Activated CD4-positive, alpha-beta memory T cell treated with anti-CD3 and anti-CD28 coated beads for 36 hours (primary cell): ENCODE measurements around the gene MAD1L1. TPM values are rescaled to one million over a fixed set of nuclear protein-coding genes. Genes with fewer than 3 reads are reported as not detected.

Source experiments
- CTCF ChIA-PET: fragments of 350-600 bp; sonication (Branson Sonifier 250); formaldehyde crosslinking; loops from one replicate; lab custom pipeline; 2021; ENCODE audit warnings: antibody characterized with exemption, inconsistent platforms; lab: Charles Lee
- POLR2A ChIA-PET: fragments of 350-600 bp; sonication (Branson Sonifier 250); formaldehyde crosslinking; loops from one replicate; lab custom pipeline; 2021; ENCODE audit warnings: antibody characterized with exemption; lab: Charles Lee
- DNase-seq: peaks from one replicate; pipeline ENCODE4 v3.0.0-alpha.2; 2020
- H3K27ac Mint-ChIP-seq: one replicate; pipeline ENCODE4 v1.8.0; 2021; ENCODE audit warnings: mixed read lengths
- H3K27me3 Mint-ChIP-seq: one replicate; pipeline ENCODE4 v1.8.0; 2021; ENCODE audit warnings: mixed read lengths
- H3K36me3 Mint-ChIP-seq: one replicate; pipeline ENCODE4 v1.8.0; 2021; ENCODE audit warnings: mixed read lengths
- H3K4me1 Mint-ChIP-seq: one replicate; pipeline ENCODE4 v1.8.0; 2021; ENCODE audit warnings: low read depth, mixed read lengths
- H3K4me3 Mint-ChIP-seq: one replicate; pipeline ENCODE4 v1.8.0; 2021; ENCODE audit warnings: mild to moderate bottlenecking, mixed read lengths
- H3K9me3 Mint-ChIP-seq: one replicate; pipeline ENCODE4 v1.8.0; 2021; ENCODE audit warnings: mixed read lengths
- intact Hi-C: fragments of 100-400 bp; cut with micrococcal nuclease; formaldehyde crosslinking; loops from one replicate; pipeline ENCODE4 v1.15.1; 2023
- total RNA-seq, 2 experiments: library from RNA; stranded (reverse); gene quantifications; one replicate each; pipeline ENCODE4 v1.2.3, GENCODE V29; 2021

Gene MAD1L1
- total RNA-seq, 2 experiments from 2014 or later: 44.4 to 47.8 TPM

GRCh38 chr7:2231992-2232765 lies 566 bp downstream of the MAD1L1 start:
- ChIA-PET POLR2A (interaction anchor here (2.3 kb wide), 1 partner anchor 9 kb away, joined by 12 read pairs; the partner anchor contains the start of genes MRM2 and NUDT1), CTCF (interaction anchor here (0.6 to 1.3 kb wide), 5 partner anchors 10 to 220 kb away, joined by 3 to 4 read pairs (median 4); partner anchors contain the start of genes MRM2 and NUDT1)
- Mint-ChIP-seq H3K9me3 (no peaks in the 10 kb centered on the region), H3K4me1 (peaks cover 29% of the 10 kb centered on the region), H3K27me3 (no peaks in the 10 kb centered on the region), H3K4me3 (peak overlapping the region; percentile 87), H3K36me3 (peaks cover 17% of the 10 kb centered on the region), H3K27ac (no peak overlapping the region)
- peak; percentile 31 for DNase-seq
- intact Hi-C loops: loop anchor here (1.0 kb wide), 1 partner anchor 10 kb away; the partner anchor contains the start of genes MRM2 and NUDT1

GRCh38 chr7:2230882-2231281 lies 1.9 kb downstream of the MAD1L1 start:
- H3K36me3 Mint-ChIP-seq: peaks cover 17% of the 10 kb centered on the region
- peaks cover 29% of the 10 kb centered on the region for H3K4me1 Mint-ChIP-seq
- DNase-seq: no peak
- no peaks in the 10 kb centered on the region for H3K9me3 Mint-ChIP-seq
- H3K27me3 Mint-ChIP-seq: no peaks in the 10 kb centered on the region
- ChIA-PET CTCF (interaction anchor here (1.0 kb wide), 1 partner anchor 11 kb away, joined by 3 read pairs; the partner anchor contains the start of genes MRM2 and NUDT1), POLR2A (interaction anchor here (2.3 kb wide), 1 partner anchor 11 kb away, joined by 12 read pairs; the partner anchor contains the start of genes MRM2 and NUDT1)
- H3K4me3 Mint-ChIP-seq: no peak overlapping the region
- H3K27ac Mint-ChIP-seq: no peak overlapping the region
- intact Hi-C loops: no loop called here

GRCh38 chr7:2230226-2230625 lies 2.5 kb downstream of the MAD1L1 start:
- Mint-ChIP-seq H3K27ac (no peak overlapping the region), H3K27me3 (no peaks in the 10 kb centered on the region), H3K9me3 (no peaks in the 10 kb centered on the region), H3K36me3 (peaks cover 19% of the 10 kb centered on the region), H3K4me1 (peaks cover 29% of the 10 kb centered on the region), H3K4me3 (no peak overlapping the region)
- CTCF ChIA-PET: interaction anchor here (1.0 kb wide), 1 partner anchor 12 kb away, joined by 3 read pairs; the partner anchor contains the start of genes MRM2 and NUDT1
- intact Hi-C loops: no loop called here
- DNase-seq: no peak
- POLR2A ChIA-PET: no interaction called here

GRCh38 chr7:2229467-2229866 lies 3.3 kb downstream of the MAD1L1 start:
- H3K4me1 Mint-ChIP-seq: peaks cover 29% of the 10 kb centered on the region
- ChIA-PET CTCF (no interaction called here), POLR2A (no interaction called here)
- no peak for DNase-seq
- H3K9me3 Mint-ChIP-seq: no peaks in the 10 kb centered on the region
- H3K4me3 Mint-ChIP-seq: no peak overlapping the region
- H3K27ac Mint-ChIP-seq: no peak overlapping the region
- peaks cover 12% of the 10 kb centered on the region for H3K36me3 Mint-ChIP-seq
- no peaks in the 10 kb centered on the region for H3K27me3 Mint-ChIP-seq
- intact Hi-C loops: no loop called here

GRCh38 chr7:2228921-2229320 lies 3.8 kb downstream of the MAD1L1 start:
- peaks cover 28% of the 10 kb centered on the region for H3K4me1 Mint-ChIP-seq
- H3K36me3 Mint-ChIP-seq: peaks cover 15% of the 10 kb centered on the region
- no peak overlapping the region for H3K27ac Mint-ChIP-seq
- no peaks in the 10 kb centered on the region for H3K9me3 Mint-ChIP-seq
- no peak for DNase-seq
- ChIA-PET POLR2A (interaction anchor here (0.7 kb wide), 1 partner anchor 13 kb away, joined by 3 read pairs; the partner anchor contains the start of genes MRM2 and NUDT1), CTCF (interaction anchor here (0.6 kb wide), 2 partner anchors 129 to 258 kb away, joined by 3 to 5 read pairs; no protein-coding TSS in a partner anchor)
- intact Hi-C loops: no loop called here
- no peak overlapping the region for H3K4me3 Mint-ChIP-seq
- H3K27me3 Mint-ChIP-seq: no peaks in the 10 kb centered on the region

- CTCF ChIA-PET: no interaction called here
These were observed 5.0 kb downstream of the MAD1L1 start for GRCh38 chr7:2227699-2228098.

GRCh38 chr7:2225830-2226229 lies 6.9 kb downstream of the MAD1L1 start:
- no peak overlapping the region for H3K27ac Mint-ChIP-seq
- peaks cover 13% of the 10 kb centered on the region for H3K4me1 Mint-ChIP-seq
- H3K4me3 Mint-ChIP-seq: no peak overlapping the region
- H3K27me3 Mint-ChIP-seq: no peaks in the 10 kb centered on the region
- peaks cover 23% of the 10 kb centered on the region for H3K36me3 Mint-ChIP-seq
- ChIA-PET POLR2A (no interaction called here), CTCF (interaction anchor here (1.5 kb wide), 1 partner anchor 206 kb away, joined by 3 read pairs; no protein-coding TSS in a partner anchor)
- intact Hi-C loops: no loop called here
- DNase-seq: no peak
- no peaks in the 10 kb centered on the region for H3K9me3 Mint-ChIP-seq

More at GRCh38 chr7:2227699-2228098, 5.0 kb downstream of the MAD1L1 start:
- POLR2A ChIA-PET: no interaction called here
- Mint-ChIP-seq H3K36me3 (peaks cover 17% of the 10 kb centered on the region), H3K27ac (no peak overlapping the region), H3K9me3 (no peaks in the 10 kb centered on the region), H3K4me1 (peaks cover 22% of the 10 kb centered on the region), H3K4me3 (no peak overlapping the region), H3K27me3 (no peaks in the 10 kb centered on the region)
- no peak for DNase-seq
- intact Hi-C loops: no loop called here

- H3K4me3 Mint-ChIP-seq: no peak overlapping the region
- H3K27ac Mint-ChIP-seq: no peak overlapping the region
- H3K4me1 Mint-ChIP-seq: peaks cover 8% of the 10 kb centered on the region
- H3K27me3 Mint-ChIP-seq: no peaks in the 10 kb centered on the region
- H3K9me3 Mint-ChIP-seq: no peaks in the 10 kb centered on the region
- peaks cover 23% of the 10 kb centered on the region for H3K36me3 Mint-ChIP-seq
- no peak for DNase-seq
- ChIA-PET POLR2A (no interaction called here), CTCF (no interaction called here)
- intact Hi-C loops: no loop called here
These were observed 7.4 kb downstream of the MAD1L1 start for GRCh38 chr7:2225336-2225735.

GRCh38 chr7:2224934-2225333 lies 7.8 kb downstream of the MAD1L1 start:
- H3K36me3 Mint-ChIP-seq: peaks cover 23% of the 10 kb centered on the region
- DNase-seq: no peak
- intact Hi-C loops: no loop called here
- no peaks in the 10 kb centered on the region for H3K9me3 Mint-ChIP-seq
- H3K4me3 Mint-ChIP-seq: no peak overlapping the region
- H3K4me1 Mint-ChIP-seq: peaks cover 4% of the 10 kb centered on the region
- no peak overlapping the region for H3K27ac Mint-ChIP-seq
- CTCF ChIA-PET: no interaction called here
- POLR2A ChIA-PET: no interaction called here
- H3K27me3 Mint-ChIP-seq: no peaks in the 10 kb centered on the region

- no peak for DNase-seq
- POLR2A ChIA-PET: no interaction called here
- no peak overlapping the region for H3K27ac Mint-ChIP-seq
- no peaks in the 10 kb centered on the region for H3K27me3 Mint-ChIP-seq
- peaks cover 22% of the 10 kb centered on the region for H3K36me3 Mint-ChIP-seq
- peaks cover 3% of the 10 kb centered on the region for H3K4me1 Mint-ChIP-seq
- intact Hi-C loops: no loop called here
- H3K4me3 Mint-ChIP-seq: no peak overlapping the region
- CTCF ChIA-PET: no interaction called here
- H3K9me3 Mint-ChIP-seq: no peaks in the 10 kb centered on the region
These were observed 8.2 kb downstream of the MAD1L1 start for GRCh38 chr7:2224491-2224928.

- POLR2A ChIA-PET: no interaction called here
- DNase-seq: no peak
- H3K36me3 Mint-ChIP-seq: peaks cover 22% of the 10 kb centered on the region
- no peak overlapping the region for H3K27ac Mint-ChIP-seq
- H3K4me3 Mint-ChIP-seq: no peak overlapping the region
- H3K4me1 Mint-ChIP-seq: peaks cover 2% of the 10 kb centered on the region
- no peaks in the 10 kb centered on the region for H3K27me3 Mint-ChIP-seq
- CTCF ChIA-PET: interaction anchor here (1.1 kb wide), 1 partner anchor 8 kb away, joined by 3 read pairs; no protein-coding TSS in a partner anchor
- H3K9me3 Mint-ChIP-seq: no peaks in the 10 kb centered on the region
- intact Hi-C loops: no loop called here
These were observed 9.4 kb downstream of the MAD1L1 start for GRCh38 chr7:2223321-2223720.

GRCh38 chr7:2222516-2222915 lies 10.2 kb downstream of the MAD1L1 start:
- no peak overlapping the region for H3K27ac Mint-ChIP-seq
- H3K36me3 Mint-ChIP-seq: peaks cover 26% of the 10 kb centered on the region
- DNase-seq: no peak
- H3K4me3 Mint-ChIP-seq: no peak overlapping the region
- no peaks in the 10 kb centered on the region for H3K27me3 Mint-ChIP-seq
- POLR2A ChIA-PET: no interaction called here
- intact Hi-C loops: no loop called here
- CTCF ChIA-PET: no interaction called here
- H3K9me3 Mint-ChIP-seq: no peaks in the 10 kb centered on the region
- no peaks in the 10 kb centered on the region for H3K4me1 Mint-ChIP-seq
